HEK293 (cell line): ENCODE results near the gene EHD1.
A peak's percentile ranks its signal among the peaks of the same experiment; 100 is the strongest.

ENCODE experiments used
- FEZF1 ChIP-seq: fragments of 450-650 bp; formaldehyde crosslinking; IDR thresholded peaks from 2 replicates; pipeline ENCODE4 v1.5.1; 2016; ENCODE audit warnings: missing biosample characterization, missing genetic modification characterization
- GLIS1 ChIP-seq: fragments of 450-650 bp; formaldehyde crosslinking; IDR thresholded peaks from 2 replicates; pipeline ENCODE4 v1.5.1; 2016; ENCODE audit warnings: missing biosample characterization, missing genetic modification characterization
- HOXC10 ChIP-seq: sonication (generic); formaldehyde crosslinking; IDR thresholded peaks from 2 replicates; pipeline ENCODE4 v1.8.1; 2023; ENCODE audit warnings: mild to moderate bottlenecking, missing genetic modification reagents
- KLF10 ChIP-seq: fragments of 450-650 bp; IDR thresholded peaks from 2 replicates; pipeline ENCODE4 v1.5.1; 2018; ENCODE audit warnings: missing biosample characterization, mild to moderate bottlenecking, missing genetic modification characterization
- KLF9 ChIP-seq: fragments of 450-650 bp; formaldehyde crosslinking; IDR thresholded peaks from 2 replicates; pipeline ENCODE4 v1.5.1; 2016; ENCODE audit warnings: missing biosample characterization, missing genetic modification characterization, low read depth
- OSR2 ChIP-seq: fragments of 450-650 bp; formaldehyde crosslinking; IDR thresholded peaks from 2 replicates; pipeline ENCODE4 v1.5.1; 2016; ENCODE audit warnings: missing biosample characterization, missing genetic modification characterization
- PRDM1 ChIP-seq: fragments of 450-650 bp; formaldehyde crosslinking; IDR thresholded peaks from 2 replicates; pipeline ENCODE4; 2016; ENCODE audit warnings: missing biosample characterization, missing genetic modification characterization
- REPIN1 ChIP-seq: fragments of 450-650 bp; formaldehyde crosslinking; IDR thresholded peaks from 2 replicates; pipeline ENCODE4 v1.5.1; 2017; ENCODE audit warnings: missing biosample characterization, missing genetic modification characterization, low read depth
- SCRT1 ChIP-seq: fragments of 450-650 bp; formaldehyde crosslinking; IDR thresholded peaks from 2 replicates; pipeline ENCODE4 v1.5.1; 2016; ENCODE audit warnings: missing biosample characterization, missing genetic modification characterization, borderline replicate concordance
- ZFHX2 ChIP-seq: fragments of 450-650 bp; formaldehyde crosslinking; conservative IDR thresholded peaks from 2 replicates; pipeline ENCODE4 v1.5.1; 2016; ENCODE audit warnings: missing biosample characterization, missing genetic modification characterization
- ZNF140 ChIP-seq: fragments of 450-650 bp; formaldehyde crosslinking; IDR thresholded peaks from 2 replicates; pipeline ENCODE4 v1.5.1; 2016; ENCODE audit warnings: missing biosample characterization, missing genetic modification characterization
- ZNF174 ChIP-seq: fragments of 450-650 bp; formaldehyde crosslinking; IDR thresholded peaks from 2 replicates; pipeline ENCODE4 v1.5.0; 2017; ENCODE audit warnings: missing biosample characterization, mild to moderate bottlenecking, missing genetic modification characterization
- ZNF202 ChIP-seq: fragments of 450-650 bp; formaldehyde crosslinking; IDR thresholded peaks from 2 replicates; pipeline ENCODE4 v1.5.1; 2016; ENCODE audit warnings: missing biosample characterization, missing genetic modification characterization, borderline replicate concordance
- ZNF311 ChIP-seq: fragments of 450-650 bp; formaldehyde crosslinking; IDR thresholded peaks from 2 replicates; pipeline ENCODE4 v1.5.1; 2017; ENCODE audit warnings: missing biosample characterization, missing genetic modification characterization, borderline replicate concordance
- ZNF324 ChIP-seq: fragments of 450-650 bp; formaldehyde crosslinking; IDR thresholded peaks from 2 replicates; pipeline ENCODE4 v1.5.1; 2016; ENCODE audit warnings: missing biosample characterization, missing genetic modification characterization
- ZNF391 ChIP-seq: fragments of 450-650 bp; formaldehyde crosslinking; IDR thresholded peaks from 2 replicates; pipeline ENCODE4 v1.5.1; 2016; ENCODE audit warnings: low read depth, missing biosample characterization, missing genetic modification characterization, borderline replicate concordance
- ZNF433 ChIP-seq: fragments of 450-650 bp; formaldehyde crosslinking; IDR thresholded peaks from 2 replicates; pipeline ENCODE4 v1.5.1; 2016; ENCODE audit warnings: missing biosample characterization, missing genetic modification characterization, low read depth
- ZNF549 ChIP-seq: fragments of 450-650 bp; IDR thresholded peaks from 2 replicates; pipeline ENCODE4 v1.5.1; 2018; ENCODE audit warnings: missing biosample characterization, missing genetic modification characterization, mild to moderate bottlenecking, inconsistent platforms, moderate library complexity
- ZNF596 ChIP-seq: fragments of 450-650 bp; IDR thresholded peaks from 2 replicates; pipeline ENCODE4 v1.5.0; 2018; ENCODE audit warnings: missing biosample characterization, mild to moderate bottlenecking, missing genetic modification characterization, moderate library complexity
- ZNF660 ChIP-seq: fragments of 450-650 bp; IDR thresholded peaks from 2 replicates; pipeline ENCODE4 v1.5.1; 2018; ENCODE audit warnings: missing biosample characterization, mild to moderate bottlenecking, missing genetic modification characterization
- ZNF768 ChIP-seq: fragments of 450-650 bp; formaldehyde crosslinking; IDR thresholded peaks from 2 replicates; pipeline ENCODE4 v1.5.1; 2018; ENCODE audit warnings: missing biosample characterization, mild to moderate bottlenecking, missing genetic modification characterization
- ZNF785 ChIP-seq: fragments of 450-650 bp; formaldehyde crosslinking; IDR thresholded peaks from 2 replicates; pipeline ENCODE4 v1.5.1; 2016; ENCODE audit warnings: missing biosample characterization, missing genetic modification characterization
- ZNF791 ChIP-seq: fragments of 450-650 bp; formaldehyde crosslinking; IDR thresholded peaks from 2 replicates; pipeline ENCODE4 v1.5.1; 2016; ENCODE audit warnings: missing biosample characterization, missing genetic modification characterization
- ZNF792 ChIP-seq: fragments of 450-650 bp; formaldehyde crosslinking; IDR thresholded peaks from 2 replicates; pipeline ENCODE4 v1.5.1; 2016; ENCODE audit warnings: missing biosample characterization, missing genetic modification characterization
- ZSCAN16 ChIP-seq: fragments of 450-650 bp; formaldehyde crosslinking; IDR thresholded peaks from 2 replicates; pipeline ENCODE4 v1.5.1; 2016; ENCODE audit warnings: missing biosample characterization, missing genetic modification characterization
- TF ChIP-seq, protein P1 (sequence below): fragments of 450-650 bp; formaldehyde crosslinking; IDR thresholded peaks from 2 replicates; pipeline ENCODE4 v1.5.1; 2016; ENCODE audit warnings: missing biosample characterization, missing genetic modification characterization
- TF ChIP-seq, protein P2 (sequence below): IDR thresholded peaks from 2 replicates; pipeline ENCODE4 v1.6.1; 2011; ENCODE audit warnings: mild to moderate bottlenecking, low read depth, low read length, borderline replicate concordance
- TF ChIP-seq, protein P3 (sequence below): fragments of 450-650 bp; formaldehyde crosslinking; IDR thresholded peaks from 2 replicates; pipeline ENCODE4 v1.5.1; 2016; ENCODE audit warnings: missing biosample characterization, missing genetic modification characterization
- TF ChIP-seq, protein P4 (sequence below): fragments of 450-650 bp; formaldehyde crosslinking; IDR thresholded peaks from 2 replicates; pipeline ENCODE4 v1.5.1; 2017; ENCODE audit warnings: missing biosample characterization, missing genetic modification characterization
- TF ChIP-seq, protein P5 (sequence below): fragments of 450-650 bp; formaldehyde crosslinking; IDR thresholded peaks from 2 replicates; pipeline ENCODE4 v1.5.1; 2016; ENCODE audit warnings: missing biosample characterization, missing genetic modification characterization
- TF ChIP-seq, protein P6 (sequence below): fragments of 450-650 bp; formaldehyde crosslinking; IDR thresholded peaks from 2 replicates; pipeline ENCODE4 v1.5.1; 2016; ENCODE audit warnings: missing biosample characterization, missing genetic modification characterization
- TF ChIP-seq, protein P7 (sequence below): sonication (generic); formaldehyde crosslinking; IDR thresholded peaks from 2 replicates; pipeline ENCODE4 v1.8.1; 2022; ENCODE audit warnings: mild to moderate bottlenecking, moderate library complexity, missing genetic modification reagents
- TF ChIP-seq, protein P8 (sequence below): fragments of 450-650 bp; formaldehyde crosslinking; IDR thresholded peaks from 2 replicates; pipeline ENCODE4 v1.5.1; 2016; ENCODE audit warnings: missing biosample characterization, missing genetic modification characterization, low read depth

Gene EHD1

DNA sequence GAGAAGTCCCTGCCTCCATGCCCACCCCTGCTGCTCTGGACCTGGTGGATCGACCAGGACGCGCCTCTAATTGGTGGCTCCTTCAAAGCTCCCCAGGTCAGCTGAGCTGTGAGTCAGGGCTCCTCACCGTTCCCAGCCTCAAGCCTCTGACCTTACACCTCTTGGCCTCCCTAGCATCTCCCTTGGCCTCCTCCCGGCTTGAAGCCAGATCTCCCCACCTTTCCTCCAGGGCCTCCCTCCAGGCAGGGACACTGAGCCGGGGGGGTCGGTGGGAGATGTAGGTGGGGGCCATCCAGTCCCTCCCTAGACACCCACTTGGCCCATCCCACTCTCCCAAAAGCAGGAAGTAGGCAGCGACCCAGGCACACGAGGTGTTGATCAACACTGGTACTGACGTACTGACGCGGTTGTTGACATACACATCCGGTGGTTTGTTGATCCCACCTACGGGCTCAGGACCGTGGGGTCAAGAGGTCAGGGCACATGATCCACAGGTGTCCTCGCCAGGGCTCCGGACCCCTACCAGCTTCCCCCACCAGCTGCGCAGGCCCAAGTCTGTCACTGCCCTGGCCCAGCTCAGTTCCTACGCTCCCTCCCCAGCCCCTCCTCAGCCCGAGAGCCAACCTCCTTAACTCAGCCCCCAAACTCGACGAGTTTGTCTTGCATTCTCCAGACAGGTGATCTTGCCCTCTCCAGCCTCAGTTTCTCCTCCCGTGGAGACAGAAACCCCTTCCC lies 37.8 kb upstream of the EHD1 start (continued):
- TF ChIP-seq, protein P1, sequence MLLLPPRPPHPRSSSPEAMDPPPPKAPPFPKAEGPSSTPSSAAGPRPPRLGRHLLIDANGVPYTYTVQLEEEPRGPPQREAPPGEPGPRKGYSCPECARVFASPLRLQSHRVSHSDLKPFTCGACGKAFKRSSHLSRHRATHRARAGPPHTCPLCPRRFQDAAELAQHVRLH (tag by site-specific recombination): no peak
- TF ChIP-seq ZFHX2 (tag by site-specific recombination) (peak; percentile 95), REPIN1 (no peak), ZNF324 (no peak), ZNF768 (tag by site-specific recombination) (no peak), ZNF660 (tag by site-specific recombination) (no peak), KLF9 (tag by site-specific recombination) (no peak), ZNF549 (no peak), PRDM1 (tag by site-specific recombination) (no peak), ZNF792 (tag by site-specific recombination) (no peak), OSR2 (tag by site-specific recombination) (no peak), HOXC10 (CRISPR knock-in tag) (no peak), ZNF174 (tag by site-specific recombination) (no peak), KLF10 (no peak), GLIS1 (tag by site-specific recombination) (peak; percentile 73), ZSCAN16 (no peak), ZNF433 (tag by site-specific recombination) (no peak), ZNF791 (tag by site-specific recombination) (no peak), FEZF1 (tag by site-specific recombination) (no peak), SCRT1 (peak; percentile 80), ZNF785 (no peak), ZNF596 (tag by site-specific recombination) (no peak), ZNF391 (no peak), ZNF140 (0 out of 2 replicates have a peak, but pooled peaks have one; percentile 46), ZNF202 (tag by site-specific recombination) (no peak), ZNF311 (no peak)
- TF ChIP-seq, protein P2, sequence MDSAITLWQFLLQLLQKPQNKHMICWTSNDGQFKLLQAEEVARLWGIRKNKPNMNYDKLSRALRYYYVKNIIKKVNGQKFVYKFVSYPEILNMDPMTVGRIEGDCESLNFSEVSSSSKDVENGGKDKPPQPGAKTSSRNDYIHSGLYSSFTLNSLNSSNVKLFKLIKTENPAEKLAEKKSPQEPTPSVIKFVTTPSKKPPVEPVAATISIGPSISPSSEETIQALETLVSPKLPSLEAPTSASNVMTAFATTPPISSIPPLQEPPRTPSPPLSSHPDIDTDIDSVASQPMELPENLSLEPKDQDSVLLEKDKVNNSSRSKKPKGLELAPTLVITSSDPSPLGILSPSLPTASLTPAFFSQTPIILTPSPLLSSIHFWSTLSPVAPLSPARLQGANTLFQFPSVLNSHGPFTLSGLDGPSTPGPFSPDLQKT: no peak
- TF ChIP-seq, protein P3, sequence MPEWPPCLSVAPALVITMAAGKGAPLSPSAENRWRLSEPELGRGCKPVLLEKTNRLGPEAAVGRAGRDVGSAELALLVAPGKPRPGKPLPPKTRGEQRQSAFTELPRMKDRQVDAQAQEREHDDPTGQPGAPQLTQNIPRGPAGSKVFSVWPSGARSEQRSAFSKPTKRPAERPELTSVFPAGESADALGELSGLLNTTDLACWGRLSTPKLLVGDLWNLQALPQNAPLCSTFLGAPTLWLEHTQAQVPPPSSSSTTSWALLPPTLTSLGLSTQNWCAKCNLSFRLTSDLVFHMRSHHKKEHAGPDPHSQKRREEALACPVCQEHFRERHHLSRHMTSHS (tag by site-specific recombination): no peak
- TF ChIP-seq, protein P4, sequence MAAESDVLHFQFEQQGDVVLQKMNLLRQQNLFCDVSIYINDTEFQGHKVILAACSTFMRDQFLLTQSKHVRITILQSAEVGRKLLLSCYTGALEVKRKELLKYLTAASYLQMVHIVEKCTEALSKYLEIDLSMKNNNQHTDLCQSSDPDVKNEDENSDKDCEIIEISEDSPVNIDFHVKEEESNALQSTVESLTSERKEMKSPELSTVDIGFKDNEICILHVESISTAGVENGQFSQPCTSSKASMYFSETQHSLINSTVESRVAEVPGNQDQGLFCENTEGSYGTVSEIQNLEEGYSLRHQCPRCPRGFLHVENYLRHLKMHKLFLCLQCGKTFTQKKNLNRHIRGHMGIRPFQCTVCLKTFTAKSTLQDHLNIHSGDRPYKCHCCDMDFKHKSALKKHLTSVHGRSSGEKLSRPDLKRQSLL: no peak
- TF ChIP-seq, protein P5, sequence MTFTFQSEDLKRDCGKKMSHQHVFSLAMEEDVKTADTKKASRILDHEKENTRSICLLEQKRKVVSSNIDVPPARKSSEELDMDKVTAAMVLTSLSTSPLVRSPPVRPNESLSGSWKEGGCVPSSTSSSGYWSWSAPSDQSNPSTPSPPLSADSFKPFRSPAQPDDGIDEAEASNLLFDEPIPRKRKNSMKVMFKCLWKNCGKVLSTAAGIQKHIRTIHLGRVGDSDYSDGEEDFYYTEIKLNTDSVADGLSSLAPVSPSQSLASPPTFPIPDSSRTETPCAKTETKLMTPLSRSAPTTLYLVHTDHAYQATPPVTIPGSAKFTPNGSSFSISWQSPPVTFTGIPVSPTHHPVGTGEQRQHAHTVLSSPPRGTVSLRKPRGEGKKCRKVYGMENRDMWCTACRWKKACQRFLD (tag by site-specific recombination): no peak
- TF ChIP-seq, protein P6, sequence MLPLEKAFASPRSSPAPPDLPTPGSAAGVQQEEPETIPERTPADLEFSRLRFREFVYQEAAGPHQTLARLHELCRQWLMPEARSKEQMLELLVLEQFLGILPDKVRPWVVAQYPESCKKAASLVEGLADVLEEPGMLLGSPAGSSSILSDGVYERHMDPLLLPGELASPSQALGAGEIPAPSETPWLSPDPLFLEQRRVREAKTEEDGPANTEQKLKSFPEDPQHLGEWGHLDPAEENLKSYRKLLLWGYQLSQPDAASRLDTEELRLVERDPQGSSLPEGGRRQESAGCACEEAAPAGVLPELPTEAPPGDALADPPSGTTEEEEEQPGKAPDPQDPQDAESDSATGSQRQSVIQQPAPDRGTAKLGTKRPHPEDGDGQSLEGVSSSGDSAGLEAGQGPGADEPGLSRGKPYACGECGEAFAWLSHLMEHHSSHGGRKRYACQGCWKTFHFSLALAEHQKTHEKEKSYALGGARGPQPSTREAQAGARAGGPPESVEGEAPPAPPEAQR (tag by site-specific recombination): no peak
- TF ChIP-seq, protein P7, sequence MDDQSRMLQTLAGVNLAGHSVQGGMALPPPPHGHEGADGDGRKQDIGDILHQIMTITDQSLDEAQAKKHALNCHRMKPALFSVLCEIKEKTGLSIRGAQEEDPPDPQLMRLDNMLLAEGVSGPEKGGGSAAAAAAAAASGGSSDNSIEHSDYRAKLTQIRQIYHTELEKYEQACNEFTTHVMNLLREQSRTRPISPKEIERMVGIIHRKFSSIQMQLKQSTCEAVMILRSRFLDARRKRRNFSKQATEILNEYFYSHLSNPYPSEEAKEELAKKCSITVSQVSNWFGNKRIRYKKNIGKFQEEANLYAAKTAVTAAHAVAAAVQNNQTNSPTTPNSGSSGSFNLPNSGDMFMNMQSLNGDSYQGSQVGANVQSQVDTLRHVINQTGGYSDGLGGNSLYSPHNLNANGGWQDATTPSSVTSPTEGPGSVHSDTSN (CRISPR knock-in tag): no peak
- TF ChIP-seq, protein P8, sequence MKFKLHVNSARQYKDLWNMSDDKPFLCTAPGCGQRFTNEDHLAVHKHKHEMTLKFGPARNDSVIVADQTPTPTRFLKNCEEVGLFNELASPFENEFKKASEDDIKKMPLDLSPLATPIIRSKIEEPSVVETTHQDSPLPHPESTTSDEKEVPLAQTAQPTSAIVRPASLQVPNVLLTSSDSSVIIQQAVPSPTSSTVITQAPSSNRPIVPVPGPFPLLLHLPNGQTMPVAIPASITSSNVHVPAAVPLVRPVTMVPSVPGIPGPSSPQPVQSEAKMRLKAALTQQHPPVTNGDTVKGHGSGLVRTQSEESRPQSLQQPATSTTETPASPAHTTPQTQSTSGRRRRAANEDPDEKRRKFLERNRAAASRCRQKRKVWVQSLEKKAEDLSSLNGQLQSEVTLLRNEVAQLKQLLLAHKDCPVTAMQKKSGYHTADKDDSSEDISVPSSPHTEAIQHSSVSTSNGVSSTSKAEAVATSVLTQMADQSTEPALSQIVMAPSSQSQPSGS (tag by site-specific recombination): no peak
